HG03135 (cell line): Measurements from ENCODE around the gene RPL11.
"Not testable (repeated sequence)": the region's sequence is repeated elsewhere in the genome, so short reads cannot be mapped to it uniquely, and the experiment has no call there.

Source experiments
- ATAC-seq: cut with Tn5 transposase; IDR thresholded peaks from one replicate; pipeline ENCODE4 v1.9.1; 2021; ENCODE audit warnings: mild to moderate bottlenecking, moderate library complexity; ENCODE audit not compliant: unreplicated experiment

RPL11 gene

GRCh38 chr1:23691499-23692307 is at the start of gene RPL11:
TSS of gene RPL11 (plus strand) at chr1:23691806. CDS start at chr1:23691824, 18 bp downstream.
- peak; percentile 88 for ATAC-seq

- no peak for ATAC-seq
Measured at GRCh38 chr1:23643736-23644554, 47.7 kb upstream of the RPL11 start.

GRCh38 chr1:23644555-23644866 is 47.1 kb upstream of the RPL11 start:
- no peak for ATAC-seq

GRCh38 chr1:23645338-23645737 is 46.3 kb upstream of the RPL11 start:
- no peak for ATAC-seq

GRCh38 chr1:23646091-23646490 is 45.5 kb upstream of the RPL11 start:
- no peak for ATAC-seq

GRCh38 chr1:23646541-23646940 is 45.1 kb upstream of the RPL11 start:
- ATAC-seq = no peak

- no peak for ATAC-seq
Measured at GRCh38 chr1:23648576-23648975, 43.0 kb upstream of the RPL11 start.

- not testable (repeated sequence) for ATAC-seq
Measured at GRCh38 chr1:23649157-23649556, 42.4 kb upstream of the RPL11 start.

- no peak for ATAC-seq
Measured at GRCh38 chr1:23650344-23650990, 41.1 kb upstream of the RPL11 start.

- no peak for ATAC-seq
Measured at GRCh38 chr1:23651069-23651808, 40.4 kb upstream of the RPL11 start.

GRCh38 chr1:23657659-23658275 is 33.8 kb upstream of the RPL11 start:
- no peak for ATAC-seq

GRCh38 chr1:23660671-23661070 is 30.9 kb upstream of the RPL11 start:
- no peak for ATAC-seq

GRCh38 chr1:23661887-23662286 is 29.7 kb upstream of the RPL11 start:
- ATAC-seq = no peak

GRCh38 chr1:23664837-23665795 is 26.5 kb upstream of the RPL11 start:
- no peak for ATAC-seq

GRCh38 chr1:23667411-23667810 is 24.2 kb upstream of the RPL11 start:
- no peak for ATAC-seq

- no peak for ATAC-seq
Measured at GRCh38 chr1:23670709-23671108, 20.9 kb upstream of the RPL11 start.

GRCh38 chr1:23673086-23673813 is 18.4 kb upstream of the RPL11 start:
- ATAC-seq = no peak

- ATAC-seq = no peak
Measured at GRCh38 chr1:23679815-23680214, 11.8 kb upstream of the RPL11 start.

- ATAC-seq = no peak
Measured at GRCh38 chr1:23682946-23683345, 8.7 kb upstream of the RPL11 start.
